GM21723 (cell line): ENCODE data around the gene RANGAP1.
A peak's percentile ranks its signal among the peaks of the same experiment; 100 is the strongest.
"Not testable (repeated sequence)": the region's sequence is repeated elsewhere in the genome, so short reads cannot be mapped to it uniquely, and the experiment has no call there.

Experiments
- ATAC-seq: cut with Tn5 transposase; IDR thresholded peaks from one replicate; pipeline ENCODE4 v1.9.1; 2021; ENCODE audit warnings: mild to moderate bottlenecking, moderate library complexity; ENCODE audit not compliant: unreplicated experiment

Gene RANGAP1

DNA sequence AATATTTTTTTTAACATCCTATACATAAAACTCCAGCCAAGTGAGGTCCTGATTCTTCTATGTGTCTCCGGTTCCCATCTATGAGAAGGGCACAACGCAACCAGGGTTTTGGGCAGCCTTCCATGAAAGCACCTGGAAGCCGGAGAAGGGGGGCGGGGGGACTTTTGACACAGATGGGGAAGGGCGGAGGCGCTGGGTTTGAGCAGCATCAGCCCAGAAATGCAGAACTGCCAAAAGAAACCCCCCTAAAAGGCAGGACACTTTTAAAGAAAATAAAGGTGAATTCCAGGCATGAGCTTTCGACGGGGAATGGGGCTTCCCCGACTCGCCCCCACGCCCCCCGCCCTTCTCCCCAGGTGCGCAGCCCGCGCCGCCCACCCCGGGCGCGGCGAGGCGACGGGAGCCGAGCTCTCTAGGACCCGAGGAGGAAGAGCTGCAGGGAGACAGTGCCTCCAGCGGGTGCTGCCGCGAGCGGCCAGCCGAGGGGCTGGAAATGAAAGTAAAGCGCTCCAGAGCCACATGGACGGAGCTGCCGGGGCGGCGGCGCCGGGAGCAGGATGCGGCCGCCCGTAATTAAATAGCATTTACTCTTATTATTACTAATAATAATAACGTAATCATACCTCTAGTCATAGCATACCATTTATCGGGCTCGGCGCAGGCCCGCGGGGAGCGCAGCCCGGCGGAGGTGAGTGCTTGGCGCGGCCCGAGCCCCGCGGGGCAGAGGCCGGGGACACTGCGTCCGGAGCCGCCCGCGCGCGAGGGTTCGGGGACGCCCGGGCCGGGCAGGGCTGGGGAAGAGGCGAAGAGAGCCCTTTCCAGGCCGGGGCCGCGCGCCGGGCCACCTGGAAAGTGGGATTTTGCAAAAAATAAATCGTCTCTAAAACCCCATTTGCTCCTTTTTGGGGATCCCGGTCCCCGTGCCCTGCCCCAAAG is 15.4 kb upstream of the RANGAP1 start, which contains the start of gene ZC3H7B:
Gene ZC3H7B (plus strand): TSS at position 441 of the 936 bp plus-strand sequence. CDS start 19,136 bp downstream, outside the sequence.
- ATAC-seq, result peak; percentile 91

DNA sequence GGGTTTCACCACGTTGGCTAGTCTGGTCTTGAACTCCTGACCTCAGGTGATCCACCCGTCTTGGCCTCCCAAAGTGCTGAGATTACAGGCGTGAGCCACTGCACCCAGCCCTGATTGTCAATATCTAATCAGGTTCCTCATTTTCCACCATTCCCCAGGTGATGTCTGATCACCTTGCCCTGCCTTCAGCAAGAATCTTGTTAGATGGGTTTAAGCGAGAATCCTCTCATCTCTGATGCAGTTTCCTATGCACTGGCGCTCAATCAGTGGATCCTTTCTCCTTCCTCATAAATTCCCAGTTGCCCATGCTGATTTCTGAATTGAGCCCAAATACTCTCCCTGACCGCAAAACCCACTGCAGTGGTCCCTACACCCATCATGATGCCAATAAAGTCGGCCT is 14.7 kb upstream of the RANGAP1 start:
- no peak for ATAC-seq

DNA sequence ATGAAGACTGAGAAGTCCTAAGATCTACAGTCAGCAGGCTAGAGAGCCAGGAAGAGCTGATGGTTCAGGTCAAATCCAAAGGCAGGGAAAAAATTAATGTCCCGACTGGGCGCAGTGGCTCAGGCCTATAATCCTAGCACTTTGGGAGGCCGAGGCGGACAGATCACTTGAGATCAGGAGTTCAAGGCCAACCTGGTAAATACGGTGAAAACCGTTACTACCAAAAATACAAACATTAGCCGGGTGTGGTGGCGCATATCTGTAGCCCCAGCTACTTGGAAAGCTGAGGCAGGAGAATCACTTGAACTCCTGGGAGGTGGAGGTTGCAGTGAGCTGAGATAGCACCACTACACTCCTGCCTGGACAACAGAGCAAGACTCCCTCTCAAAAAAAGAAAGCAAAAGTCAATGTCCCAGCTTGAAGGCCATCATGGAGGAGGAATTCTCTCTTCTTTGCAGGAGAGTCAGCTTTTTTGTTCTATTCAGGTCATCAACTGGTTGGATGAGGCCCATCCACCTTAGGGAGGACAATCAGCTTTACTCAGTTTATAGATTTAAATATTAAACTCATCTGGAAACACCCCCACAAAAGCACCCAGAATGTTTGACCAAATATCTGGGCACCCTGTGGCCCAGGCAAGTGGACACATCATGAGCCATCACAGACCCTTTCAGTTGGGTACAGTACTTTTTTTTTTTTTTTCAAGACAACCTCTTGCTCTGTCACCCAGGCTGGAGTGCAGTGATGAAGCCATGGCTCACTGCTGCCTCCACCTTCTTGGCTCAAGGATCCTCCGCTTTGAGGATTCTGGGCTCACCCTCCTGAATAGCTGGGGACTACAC is 11.1 kb upstream of the RANGAP1 start:
- ATAC-seq, result no peak

DNA sequence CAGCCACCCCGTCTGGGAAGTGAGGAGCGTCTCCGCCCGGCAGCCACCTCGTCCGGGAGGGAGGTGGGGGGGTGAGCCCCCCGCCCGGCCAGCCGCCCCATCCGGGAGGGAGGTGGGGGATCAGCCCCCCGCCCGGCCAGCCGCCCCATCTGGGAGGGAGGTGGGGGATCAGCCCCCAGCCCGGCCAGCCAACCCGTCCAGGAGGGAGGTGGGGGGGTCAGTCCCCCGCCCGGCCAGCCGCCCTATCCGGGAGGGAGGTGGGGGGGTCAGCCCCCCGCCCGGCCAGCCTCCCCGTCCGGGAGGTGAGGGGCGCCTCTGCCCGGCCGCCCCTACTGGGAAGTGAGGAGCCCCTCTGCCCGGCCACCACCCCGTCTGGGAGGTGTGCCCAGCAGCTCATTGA is 8.8 kb upstream of the RANGAP1 start:
- not testable (repeated sequence) for ATAC-seq

DNA sequence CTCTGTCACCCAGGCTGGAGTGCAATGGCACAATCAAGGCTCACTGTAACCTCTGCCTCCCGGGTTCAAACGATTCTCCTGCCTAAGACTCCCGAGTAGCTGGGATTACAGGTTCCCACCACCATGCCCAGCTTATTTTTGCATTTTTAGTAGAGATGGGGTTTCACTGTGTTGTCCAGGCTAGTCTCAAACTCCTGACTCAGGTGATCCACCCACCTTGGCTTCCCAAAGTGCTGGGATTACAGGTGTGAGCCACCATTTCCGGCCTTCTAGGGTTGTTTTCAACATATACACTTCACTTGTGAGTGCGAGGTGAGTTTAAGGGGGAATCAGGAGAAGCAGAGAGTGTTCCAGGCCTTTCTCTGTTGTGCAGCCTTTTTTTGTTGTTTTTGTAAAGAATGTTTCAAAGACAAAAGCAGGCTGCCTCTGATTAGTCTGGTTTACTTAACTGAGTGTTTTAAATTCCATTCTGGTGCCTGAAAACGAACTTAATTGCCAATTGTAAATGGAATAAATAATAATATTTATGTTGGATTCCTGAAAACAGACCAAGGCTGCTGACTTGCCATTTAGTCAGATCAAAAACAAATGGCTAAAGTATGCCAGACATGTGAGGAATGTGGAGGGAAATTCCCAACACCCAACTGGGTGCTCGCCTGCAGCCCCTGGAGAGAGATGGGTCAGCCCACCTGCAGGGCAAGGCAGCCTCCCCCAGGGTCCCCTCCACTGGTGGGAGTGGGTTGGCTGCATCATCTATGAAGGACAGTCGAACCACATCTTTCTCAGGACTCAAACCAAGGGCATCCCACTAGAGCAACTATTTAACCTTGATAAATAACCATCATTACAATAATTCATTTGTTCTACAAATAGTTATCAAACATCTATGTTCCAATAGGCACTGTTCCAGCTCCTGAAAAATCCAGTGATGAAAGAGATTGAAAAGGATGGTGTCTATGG is 4.6 kb upstream of the RANGAP1 start:
- no peak for ATAC-seq

DNA sequence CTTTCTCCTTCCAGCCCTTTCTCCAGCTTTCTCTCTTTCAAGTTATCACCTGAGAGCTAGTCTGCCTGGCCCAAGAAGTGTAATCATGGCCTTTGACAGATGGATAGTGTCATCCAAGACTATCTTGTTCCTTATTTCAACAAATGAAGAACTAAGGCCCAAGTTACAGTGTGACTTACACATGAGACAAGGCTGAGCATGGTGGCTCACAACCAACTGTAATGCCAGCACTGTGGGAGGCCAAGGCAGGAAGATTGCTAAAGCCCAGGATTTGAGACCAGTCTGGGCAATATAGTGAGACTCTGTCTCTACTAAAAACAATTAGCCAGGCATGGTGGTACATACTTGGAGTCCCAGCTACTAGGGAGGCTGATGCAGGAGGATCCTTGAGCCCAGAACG is 3.7 kb upstream of the RANGAP1 start:
- ATAC-seq, result no peak

DNA sequence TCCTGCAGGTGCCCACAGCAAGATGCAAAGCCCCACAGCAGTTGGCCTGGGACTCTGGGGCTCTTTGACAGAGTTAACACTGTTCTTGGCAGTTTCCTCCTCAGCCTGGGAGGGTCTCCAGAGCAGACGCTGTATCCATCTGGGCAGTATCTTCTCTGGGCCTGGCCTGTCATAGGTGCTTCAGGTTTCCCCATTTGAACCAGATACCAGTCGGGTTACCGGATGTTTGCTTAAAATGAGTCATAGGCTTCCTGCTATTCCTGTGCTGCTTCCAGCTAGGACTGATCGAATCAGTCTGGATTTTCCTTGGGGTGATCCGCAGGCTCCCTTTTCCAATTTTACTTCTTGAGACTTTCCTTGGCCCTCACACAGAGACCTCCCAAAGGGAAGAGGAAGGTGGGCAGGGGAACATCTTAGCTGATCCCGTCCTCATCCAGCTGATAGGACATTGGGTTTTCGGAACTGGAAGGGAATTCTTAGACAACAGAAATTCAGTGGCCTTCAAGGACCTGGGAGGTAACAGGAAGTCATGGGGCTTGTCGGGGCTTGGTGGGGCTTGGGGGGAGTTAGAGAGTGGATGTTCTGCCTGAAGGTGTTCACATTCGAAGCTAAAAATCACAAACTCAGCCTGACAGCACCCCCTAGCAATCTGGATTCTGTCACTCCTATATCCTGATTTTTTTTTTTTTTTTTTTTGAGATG is 2.4 kb upstream of the RANGAP1 start:
- ATAC-seq, result no peak

DNA sequence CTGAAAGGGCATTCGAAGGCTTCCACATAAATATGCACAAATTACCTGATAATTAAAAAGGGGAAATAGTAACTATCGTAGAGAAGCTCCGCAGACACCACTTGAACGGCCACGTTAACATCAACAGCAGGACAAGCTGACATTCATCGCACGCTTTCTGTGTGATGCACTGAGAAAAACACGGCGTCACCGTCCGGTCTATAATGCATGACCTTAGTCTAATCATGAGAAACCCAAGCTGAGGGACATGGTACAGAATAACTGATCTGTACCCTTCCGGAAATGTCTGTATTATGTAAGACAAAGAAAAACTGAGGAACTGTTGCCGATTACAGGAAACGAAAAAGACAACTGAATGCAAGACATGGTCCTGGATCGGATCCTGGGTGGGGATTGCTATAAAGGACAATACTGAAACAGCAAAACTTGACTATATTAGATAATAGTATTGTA is 678 bp upstream of the RANGAP1 start:
- peak; percentile 16 for ATAC-seq

DNA sequence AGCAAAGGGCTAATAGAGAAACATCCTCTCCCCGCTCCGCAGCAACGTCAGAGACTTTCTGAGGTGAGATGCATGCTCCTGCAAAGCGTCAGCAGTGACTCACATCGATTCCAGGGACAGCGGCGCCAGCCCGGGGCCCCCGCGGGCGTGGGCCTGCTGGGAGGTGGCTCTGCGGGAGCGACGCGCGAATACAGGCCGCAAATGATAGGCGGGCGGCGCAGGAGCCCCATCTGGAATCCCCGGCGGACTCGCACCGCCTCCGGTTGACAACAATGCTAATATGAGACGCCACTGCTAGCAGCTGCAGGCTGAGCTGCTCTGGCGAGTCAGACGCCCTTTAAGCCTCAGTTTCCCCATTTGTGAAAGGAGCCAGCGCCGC is 557 bp downstream of the RANGAP1 start:
- peak; percentile 26 for ATAC-seq

DNA sequence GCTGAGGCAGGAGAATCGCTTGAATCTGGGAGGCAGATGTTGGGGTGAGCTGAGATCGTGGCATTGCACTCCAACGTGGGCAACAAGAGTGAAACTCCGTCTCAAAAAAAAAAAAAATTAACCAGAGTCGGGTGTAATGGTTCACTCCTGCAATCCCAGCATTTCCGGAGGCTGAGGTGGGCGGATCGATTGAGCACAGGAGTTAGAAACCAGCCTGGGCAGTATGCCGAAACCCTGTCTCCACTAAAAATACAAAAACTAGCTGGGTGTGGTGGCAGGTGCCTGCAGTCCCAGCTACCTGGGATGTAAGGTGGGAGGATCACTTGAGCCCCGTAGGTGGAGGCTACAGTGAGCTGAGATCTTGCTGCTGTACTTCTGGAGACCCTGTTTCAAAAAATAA is 1.5 kb downstream of the RANGAP1 start:
- no peak for ATAC-seq

DNA sequence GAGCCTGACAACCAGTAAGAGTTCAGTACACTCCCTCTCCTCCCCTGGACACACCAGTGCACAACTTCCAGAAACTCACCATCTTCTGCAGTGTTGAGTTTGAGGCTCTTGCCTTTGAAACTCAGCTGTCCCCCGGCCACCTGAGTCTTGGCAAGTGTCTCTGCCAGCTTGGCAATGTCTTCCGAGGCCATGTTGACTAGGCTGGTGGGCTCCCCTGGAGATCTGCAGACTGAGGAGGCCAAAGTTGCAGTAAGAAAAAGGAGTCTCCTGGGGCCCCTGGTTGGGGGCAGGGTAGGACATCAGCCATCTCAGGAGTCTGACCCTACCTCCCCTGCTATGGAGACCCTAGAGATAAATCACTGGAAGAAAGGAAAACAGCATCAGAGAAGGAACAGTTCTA is 5.1 kb downstream of the RANGAP1 start:
- no peak for ATAC-seq

DNA sequence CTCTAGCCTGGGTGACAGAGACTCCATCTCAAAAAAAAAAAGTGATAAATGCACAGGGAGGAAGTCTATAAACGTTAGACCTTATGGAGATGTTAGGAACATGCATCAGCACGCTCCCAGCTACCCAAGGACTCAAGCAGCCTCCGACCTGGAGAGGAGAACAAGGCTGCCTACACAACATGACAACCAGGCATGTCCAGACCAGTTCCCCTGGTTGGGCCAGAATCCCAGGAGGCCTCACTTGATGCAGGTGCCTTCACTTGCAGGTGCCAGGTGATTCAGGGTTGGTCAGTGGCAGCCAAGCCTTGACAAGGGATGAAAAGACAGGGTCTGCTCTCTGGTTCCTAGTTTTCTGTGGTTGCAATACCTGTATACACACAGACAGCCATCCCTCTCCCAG is 5.9 kb downstream of the RANGAP1 start:
- ATAC-seq, result no peak

DNA sequence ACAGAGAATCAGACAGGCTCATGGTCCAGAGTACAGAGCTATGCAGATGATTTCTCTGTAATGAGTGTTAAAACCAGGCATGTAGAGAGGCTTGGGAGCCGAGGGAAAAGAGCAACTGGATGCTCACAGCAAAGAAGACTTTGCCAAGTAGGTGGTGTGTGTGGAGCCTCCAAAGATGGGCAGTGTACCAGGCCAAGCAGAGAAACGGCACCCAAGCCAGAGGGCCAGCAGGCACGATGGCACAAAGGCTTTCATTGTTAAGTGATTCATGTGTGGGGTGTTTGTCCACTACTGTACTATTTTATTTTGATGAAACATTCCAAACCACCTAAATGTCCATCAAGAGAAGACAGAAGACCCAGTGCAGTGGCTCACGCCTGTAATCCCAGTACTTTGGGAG is 11.1 kb downstream of the RANGAP1 start:
- ATAC-seq, result no peak

DNA sequence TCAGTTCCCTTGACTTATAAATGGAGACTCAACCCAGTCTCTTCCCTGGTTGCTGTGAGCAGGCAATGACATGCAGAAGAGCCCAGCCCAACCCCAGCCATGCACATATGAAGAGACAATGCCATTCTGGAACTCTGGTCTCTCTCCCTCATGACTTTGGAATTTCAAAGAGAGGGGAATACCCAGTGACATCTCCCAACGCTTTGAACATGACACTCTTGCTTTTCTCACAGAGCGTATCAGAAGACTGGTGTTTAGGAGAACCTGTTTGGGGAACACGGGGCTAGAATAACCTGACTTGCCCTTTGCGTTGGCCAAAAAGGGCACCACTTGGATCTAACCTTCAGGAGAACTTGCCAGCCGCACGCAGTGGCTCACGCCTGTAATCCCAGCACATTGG is 12.9 kb downstream of the RANGAP1 start:
- ATAC-seq, result no peak

DNA sequence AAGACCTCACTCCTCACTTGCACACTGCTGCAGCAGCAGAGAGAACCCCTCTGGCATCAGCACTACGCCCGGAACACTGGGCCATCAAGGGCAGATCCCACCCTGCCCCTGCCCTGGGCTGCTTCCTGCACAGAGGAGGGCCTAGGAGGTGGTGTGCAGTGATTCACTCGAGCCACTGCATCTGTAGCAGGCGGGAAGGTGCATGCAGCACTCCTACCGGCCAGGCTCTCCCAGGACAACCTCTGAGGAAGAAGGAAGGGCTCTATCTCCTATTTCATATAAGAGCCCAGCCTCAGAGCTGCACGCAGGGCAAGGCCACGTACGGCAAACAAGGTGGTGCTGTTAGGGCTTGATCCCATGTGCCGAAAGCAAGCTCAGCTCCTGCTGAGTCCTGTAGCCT is 14.2 kb downstream of the RANGAP1 start:
- ATAC-seq, result no peak

DNA sequence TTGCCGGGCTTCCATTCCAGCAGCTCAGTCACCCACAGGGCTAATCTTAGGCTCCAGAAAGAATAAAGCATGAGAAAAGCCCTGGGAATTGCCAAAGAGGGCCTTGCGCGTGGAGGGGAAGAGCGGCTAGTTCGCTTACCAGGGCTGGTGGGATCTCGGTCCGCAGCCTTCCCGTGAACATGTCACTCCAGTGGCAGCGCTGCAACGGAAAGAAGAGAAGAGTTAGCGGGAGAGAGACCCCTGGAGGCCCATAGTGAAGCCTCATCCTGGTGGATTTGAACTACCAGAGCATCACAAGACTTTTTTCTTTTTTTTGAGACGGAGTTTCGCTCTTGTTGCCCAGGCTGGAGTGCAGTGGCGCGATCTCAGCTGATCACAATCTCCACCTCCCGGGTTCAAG is 18.0 kb downstream of the RANGAP1 start:
- ATAC-seq, result no peak

DNA sequence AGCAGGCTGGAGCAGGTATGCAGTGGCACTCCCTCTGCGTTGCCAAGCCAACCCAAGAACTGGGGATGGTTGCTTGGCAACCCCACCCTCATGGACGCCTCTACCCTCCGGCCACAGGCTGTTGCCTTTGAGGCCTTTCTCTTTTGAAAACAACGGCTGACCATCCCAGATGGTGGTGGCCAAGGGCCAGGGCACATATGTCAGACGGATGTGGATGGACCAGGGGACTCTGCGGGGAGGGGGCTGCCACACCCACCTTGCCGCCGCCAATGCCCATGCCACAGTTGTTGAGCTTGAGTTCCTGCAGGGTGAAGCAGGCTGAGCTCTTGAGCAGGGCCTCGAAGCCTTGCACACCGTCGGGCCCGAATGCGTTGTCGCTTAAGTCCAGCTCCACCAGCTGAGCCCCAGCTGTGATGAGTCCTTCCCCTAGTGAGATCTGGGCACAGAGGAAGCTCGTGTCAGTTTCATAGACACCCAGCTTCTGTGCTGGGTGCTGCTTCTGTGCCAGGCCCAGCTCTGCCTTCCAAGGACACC is 21.5 kb downstream of the RANGAP1 start:
- ATAC-seq, result no peak

DNA sequence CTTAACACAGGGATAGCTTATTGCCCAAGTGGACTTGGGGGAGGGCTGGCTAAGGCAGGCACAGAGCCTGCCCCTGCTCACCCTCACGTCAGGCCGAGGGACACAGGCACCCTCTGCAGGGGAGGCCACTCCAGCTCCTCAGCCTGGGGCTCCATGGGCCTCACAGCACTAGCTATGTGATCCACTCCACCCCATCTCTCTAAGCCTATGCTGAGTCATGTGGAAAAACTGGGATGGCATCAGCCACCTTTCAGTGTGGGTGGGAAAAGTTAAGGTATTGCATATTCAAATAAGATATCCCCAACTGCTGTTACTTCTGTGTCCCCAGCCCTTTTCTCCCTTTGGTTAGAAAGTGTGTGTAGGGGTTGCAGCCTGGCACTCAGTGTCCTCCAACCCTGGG is 22.3 kb downstream of the RANGAP1 start:
- no peak for ATAC-seq

DNA sequence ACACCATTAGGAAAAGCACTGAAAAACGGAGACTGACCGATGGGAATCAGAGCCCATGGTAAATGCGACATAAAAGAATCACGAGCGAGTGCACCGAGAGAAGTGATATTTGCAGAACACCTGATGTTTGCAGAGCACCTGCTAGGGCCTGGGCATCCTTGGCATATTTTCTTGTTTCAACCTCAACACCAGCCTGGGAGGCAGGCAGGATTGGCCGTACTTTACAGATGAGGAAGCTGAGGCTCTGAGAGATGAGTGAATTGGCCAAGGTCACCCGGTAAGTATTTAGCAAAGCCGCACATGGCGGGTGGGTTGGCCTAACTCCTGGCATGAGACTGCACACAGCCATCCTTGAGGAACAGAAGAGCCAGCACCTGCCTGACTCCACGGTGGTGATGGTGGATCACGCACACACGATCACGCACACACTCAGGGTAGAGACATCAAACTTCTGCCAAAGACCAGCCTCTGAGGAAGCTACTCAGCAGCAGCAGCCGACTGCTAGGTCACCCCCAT is 23.7 kb downstream of the RANGAP1 start:
- no peak for ATAC-seq
